Hepatocyte (in vitro differentiated cells): ENCODE measurements around the gene ADAM15.

Source experiments
- EZH2 ChIP-seq: fragments of 200-600 bp; sonication (generic); IDR thresholded peaks from 2 replicates; pipeline ENCODE4 v1.6.1; 2016; ENCODE audit warnings: antibody characterized with exemption, mild to moderate bottlenecking, borderline replicate concordance
- EZH2phosphoT487 ChIP-seq: fragments of 200-600 bp; sonication (generic); IDR thresholded peaks from one replicate; pipeline ENCODE4 v1.6.1; 2018; ENCODE audit warnings: antibody characterized with exemption, mild to moderate bottlenecking, low read depth, moderate library complexity; ENCODE audit not compliant: unreplicated experiment, severe bottlenecking
- TF ChIP-seq, protein P1 (sequence below): fragments of 200-600 bp; sonication (generic); IDR thresholded peaks from 2 replicates; pipeline ENCODE4 v1.5.1; 2016; ENCODE audit warnings: antibody characterized with exemption, mild to moderate bottlenecking; ENCODE audit not compliant: poor library complexity

DNA sequence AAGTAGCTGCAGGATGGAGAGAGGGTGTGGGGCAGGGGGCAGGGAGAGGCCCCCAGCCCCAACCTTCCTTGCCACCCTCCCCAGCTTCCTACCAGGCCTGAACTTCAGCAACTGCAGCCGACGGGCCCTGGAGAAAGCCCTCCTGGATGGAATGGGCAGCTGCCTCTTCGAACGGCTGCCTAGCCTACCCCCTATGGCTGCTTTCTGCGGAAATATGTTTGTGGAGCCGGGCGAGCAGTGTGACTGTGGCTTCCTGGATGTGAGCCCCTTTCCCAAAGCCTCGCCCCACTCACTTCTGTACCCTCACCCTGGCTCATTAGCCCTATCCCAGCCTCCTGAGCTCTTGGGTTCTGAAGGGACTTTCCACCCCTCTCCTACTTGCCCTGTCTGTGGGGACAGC, 6.0 kb downstream of the ADAM15 start:
- TF ChIP-seq, protein P1, sequence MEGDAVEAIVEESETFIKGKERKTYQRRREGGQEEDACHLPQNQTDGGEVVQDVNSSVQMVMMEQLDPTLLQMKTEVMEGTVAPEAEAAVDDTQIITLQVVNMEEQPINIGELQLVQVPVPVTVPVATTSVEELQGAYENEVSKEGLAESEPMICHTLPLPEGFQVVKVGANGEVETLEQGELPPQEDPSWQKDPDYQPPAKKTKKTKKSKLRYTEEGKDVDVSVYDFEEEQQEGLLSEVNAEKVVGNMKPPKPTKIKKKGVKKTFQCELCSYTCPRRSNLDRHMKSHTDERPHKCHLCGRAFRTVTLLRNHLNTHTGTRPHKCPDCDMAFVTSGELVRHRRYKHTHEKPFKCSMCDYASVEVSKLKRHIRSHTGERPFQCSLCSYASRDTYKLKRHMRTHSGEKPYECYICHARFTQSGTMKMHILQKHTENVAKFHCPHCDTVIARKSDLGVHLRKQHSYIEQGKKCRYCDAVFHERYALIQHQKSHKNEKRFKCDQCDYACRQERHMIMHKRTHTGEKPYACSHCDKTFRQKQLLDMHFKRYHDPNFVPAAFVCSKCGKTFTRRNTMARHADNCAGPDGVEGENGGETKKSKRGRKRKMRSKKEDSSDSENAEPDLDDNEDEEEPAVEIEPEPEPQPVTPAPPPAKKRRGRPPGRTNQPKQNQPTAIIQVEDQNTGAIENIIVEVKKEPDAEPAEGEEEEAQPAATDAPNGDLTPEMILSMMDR = no peak
- TF ChIP-seq EZH2 (no peak), EZH2phosphoT487 (no peak)
